NCI-H446 treated with DMSO at 0.1 percent for 48 hours (cell line): ENCODE measurements around the gene SYT14.
A peak's percentile ranks its signal among the peaks of the same experiment; 100 is the strongest.
"Not testable (repeated sequence)": the region's sequence is repeated elsewhere in the genome, so short reads cannot be mapped to it uniquely, and the experiment has no call there.

ENCODE experiments used
- DNase-seq: peaks from one replicate; lab custom pipeline; 2025; lab: John Stamatoyannopoulos, UW

SYT14 gene

DNA sequence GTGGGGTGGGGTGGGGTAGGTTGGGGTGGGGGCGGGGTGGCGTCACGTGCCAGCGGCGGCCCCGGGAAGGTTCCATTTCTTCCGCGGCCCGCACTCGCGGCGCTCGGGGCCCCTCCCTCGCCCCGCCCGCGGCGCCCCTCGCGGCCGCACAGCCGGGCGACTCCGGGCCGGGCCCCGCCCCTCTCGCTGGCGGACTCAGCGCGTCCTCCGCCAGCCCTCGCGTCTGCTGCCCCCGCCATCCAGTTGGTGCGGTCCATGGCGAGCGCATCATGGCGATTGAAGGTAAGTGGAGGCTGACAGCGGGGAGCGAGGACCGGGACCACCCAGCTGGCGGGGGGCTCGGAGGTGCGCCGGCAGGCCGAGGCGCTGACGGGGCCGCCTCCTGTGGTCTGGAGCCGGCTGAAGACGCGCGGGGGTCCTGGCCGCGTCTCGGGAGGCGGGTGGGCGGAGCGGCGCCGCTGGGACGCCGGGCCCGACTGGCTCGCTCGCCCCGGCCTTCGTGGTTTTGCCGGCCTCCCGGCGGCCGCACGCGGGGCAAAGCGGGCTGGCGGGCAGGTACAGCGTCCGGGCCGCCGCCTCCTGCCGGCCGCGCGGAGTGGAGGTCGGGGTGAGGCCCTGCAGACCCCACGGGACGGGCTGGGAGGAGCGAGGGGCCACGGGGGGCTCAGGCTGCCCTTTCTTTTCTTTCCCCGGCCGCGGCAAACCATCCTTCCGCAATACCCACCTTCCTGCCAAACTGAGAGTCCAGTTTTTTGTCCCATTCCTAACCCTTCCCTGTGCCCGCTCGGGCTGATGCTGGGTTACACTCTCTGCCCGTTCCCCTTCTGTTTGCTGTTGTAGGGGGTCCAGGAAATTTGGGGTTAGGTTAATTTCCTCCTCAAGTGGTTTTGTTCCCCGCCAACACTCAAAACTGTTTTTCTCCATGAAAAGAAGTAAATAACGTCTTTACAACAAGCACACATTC is at the start of gene SYT14:
SYT14 (plus strand) TSS at position 222 of the 964 bp plus-strand sequence; CDS start at position 270, 48 bp downstream.
- DNase-seq, result peak; percentile 73

- DNase-seq, result not testable (repeated sequence)
Observed at GRCh38 chr1:209888291-209889076, 49.5 kb upstream of the SYT14 start.

GRCh38 chr1:209889077-209889418 is 49.0 kb upstream of the SYT14 start:
- no peak for DNase-seq

GRCh38 chr1:209890641-209891330 is 47.2 kb upstream of the SYT14 start:
- DNase-seq, result no peak

- no peak for DNase-seq
Observed at GRCh38 chr1:209893751-209894150, 44.3 kb upstream of the SYT14 start.

DNA sequence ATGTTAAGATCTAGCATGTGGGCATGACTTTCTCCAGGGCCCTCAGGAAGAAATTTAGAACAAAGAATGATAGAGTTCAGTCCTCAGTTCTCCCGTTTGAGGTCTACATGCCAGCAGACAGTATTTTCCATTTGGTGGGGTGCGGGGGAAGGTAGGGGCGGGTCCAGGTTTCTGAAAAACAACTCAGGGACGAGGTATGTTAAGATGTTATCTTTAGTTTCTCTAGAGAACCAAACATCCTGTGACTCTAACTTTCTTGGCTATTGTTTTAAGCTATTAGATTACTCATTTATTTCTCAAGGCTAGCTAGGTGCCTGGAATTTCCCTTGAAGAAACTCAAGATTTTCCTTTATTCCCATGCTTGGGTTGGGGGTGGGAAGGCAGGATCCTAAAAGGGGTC is 42.3 kb upstream of the SYT14 start:
- no peak for DNase-seq

DNA sequence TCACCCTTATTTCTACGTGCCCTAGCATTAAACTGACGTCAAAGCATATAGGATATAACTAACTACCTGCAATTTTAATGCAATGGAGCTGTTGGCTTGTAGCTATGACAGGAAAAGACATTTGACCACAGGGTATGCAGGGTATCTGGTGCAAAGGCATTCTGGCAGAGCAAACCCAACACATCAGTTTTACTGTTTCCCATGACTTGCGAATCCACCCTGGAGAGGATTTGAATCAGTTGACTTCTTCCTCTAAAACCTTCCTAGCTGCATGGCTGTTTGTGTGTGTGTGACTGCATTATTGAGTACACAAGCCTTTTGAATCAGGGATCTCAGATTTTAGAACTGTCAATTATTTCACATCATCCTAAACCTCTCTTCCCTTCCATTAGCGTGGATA is 41.7 kb upstream of the SYT14 start:
- DNase-seq, result no peak

- DNase-seq, result not testable (repeated sequence)
Observed at GRCh38 chr1:209898271-209898670, 39.7 kb upstream of the SYT14 start.

GRCh38 chr1:209898851-209899250 is 39.2 kb upstream of the SYT14 start:
- DNase-seq, result not testable (repeated sequence)

- DNase-seq, result no peak
Observed at GRCh38 chr1:209899948-209900347, 38.1 kb upstream of the SYT14 start.

DNA sequence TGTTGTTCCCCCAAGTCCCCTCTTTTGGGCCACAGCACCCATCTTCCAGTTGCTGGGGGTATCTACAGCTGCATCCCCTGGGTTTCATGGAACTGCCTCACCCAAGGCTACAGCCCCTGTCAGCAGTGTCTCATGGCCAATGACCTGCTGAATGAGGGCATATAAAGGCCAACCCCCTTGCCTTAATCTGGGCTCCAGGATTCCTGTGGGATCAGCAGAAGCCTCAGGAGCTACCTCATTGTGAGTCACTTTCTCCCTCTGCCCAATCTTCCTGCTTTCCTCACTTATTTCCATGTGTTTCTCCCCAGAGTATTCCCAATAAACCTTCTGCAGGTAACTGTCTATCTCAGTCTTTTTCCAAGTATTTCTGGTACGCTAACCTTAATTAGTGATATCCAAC is 37.3 kb upstream of the SYT14 start:
- DNase-seq, result no peak

- no peak for DNase-seq
Observed at GRCh38 chr1:209901211-209901610, 36.8 kb upstream of the SYT14 start.

- not testable (repeated sequence) for DNase-seq
Observed at GRCh38 chr1:209904774-209905173, 33.2 kb upstream of the SYT14 start.

- DNase-seq, result no peak
Observed at GRCh38 chr1:209911746-209912145, 26.3 kb upstream of the SYT14 start.

GRCh38 chr1:209912306-209912705 is 25.7 kb upstream of the SYT14 start:
- no peak for DNase-seq

DNA sequence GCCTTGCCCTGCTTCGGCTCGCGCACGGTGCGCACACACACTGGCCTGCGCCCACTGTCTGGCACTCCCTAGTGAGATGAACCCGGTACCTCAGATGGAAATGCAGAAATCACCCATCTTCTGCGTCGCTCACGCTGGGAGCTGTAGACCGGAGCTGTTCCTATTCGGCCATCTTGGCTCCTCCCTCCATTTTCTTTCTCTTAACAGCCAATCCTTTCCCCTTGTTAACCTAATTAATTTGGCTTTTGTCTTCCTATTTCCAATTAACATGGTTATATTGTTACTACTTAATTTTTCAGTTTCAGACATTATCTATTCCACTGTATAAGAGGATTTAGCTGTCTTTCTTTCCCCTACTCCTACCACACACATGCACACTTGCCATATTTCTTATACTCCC is 18.4 kb upstream of the SYT14 start:
- not testable (repeated sequence) for DNase-seq

DNA sequence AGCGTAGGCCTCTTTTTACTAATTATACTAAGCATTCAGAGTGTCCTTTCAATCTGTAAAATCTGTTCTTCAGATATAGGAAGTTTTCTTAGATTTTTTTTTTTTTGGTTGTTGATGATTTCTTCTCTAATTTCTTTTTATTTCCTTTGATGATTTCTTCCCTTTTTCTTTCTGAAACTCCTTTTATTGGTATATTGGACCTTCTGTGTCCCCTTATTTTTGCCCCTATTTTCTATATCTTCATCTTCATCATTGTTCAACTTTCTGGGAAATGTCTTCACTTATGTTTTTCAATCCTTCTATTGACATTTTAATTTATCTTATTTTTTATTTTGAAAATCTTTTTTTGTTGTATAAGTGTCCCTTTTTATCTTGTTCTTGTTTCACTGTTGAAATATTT is 17.2 kb upstream of the SYT14 start:
- no peak for DNase-seq

GRCh38 chr1:209924390-209924789 is 13.6 kb upstream of the SYT14 start:
- no peak for DNase-seq

GRCh38 chr1:209926045-209926444 is 12.0 kb upstream of the SYT14 start:
- peak; percentile 97 for DNase-seq

DNA sequence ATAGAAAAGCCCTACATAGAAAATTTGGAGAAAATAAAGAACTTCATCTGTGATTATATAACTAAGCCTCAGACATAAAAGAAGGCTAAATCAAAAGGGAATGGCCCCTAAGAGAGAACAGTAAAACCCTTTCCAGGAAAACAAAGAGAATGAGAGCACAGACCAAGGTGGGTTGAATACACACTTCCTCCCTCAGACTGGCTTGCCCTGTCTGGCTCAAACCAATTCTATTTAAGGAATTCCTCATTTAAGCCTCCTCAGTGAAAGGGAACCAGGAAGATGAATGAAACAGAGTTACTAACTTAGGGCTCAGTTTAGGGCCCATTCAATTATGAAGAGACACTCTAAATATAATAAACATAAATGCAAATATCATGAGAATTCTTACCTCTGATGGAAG is 10.6 kb upstream of the SYT14 start:
- DNase-seq, result no peak

- DNase-seq, result no peak
Observed at GRCh38 chr1:209929751-209930150, 8.3 kb upstream of the SYT14 start.

- no peak for DNase-seq
Observed at GRCh38 chr1:209931141-209931540, 6.9 kb upstream of the SYT14 start.
